Aorta (tissue), 5 donors: ENCODE data around the gene TFPI. TPM values are rescaled to one million over a fixed set of nuclear protein-coding genes. Genes with fewer than 3 reads are reported as not detected.
A peak's percentile ranks its signal among the peaks of the same experiment; 100 is the strongest.
"Not testable (repeated sequence)": the region's sequence is repeated elsewhere in the genome, so short reads cannot be mapped to it uniquely, and the experiment has no call there.

Source experiments
- ATAC-seq: fragments of 200-7000 bp; cut with Tn5 transposase; one replicate; pipeline ENCODE4 v1.9.1; 2022; ENCODE audit warnings: moderate library complexity; ENCODE audit not compliant: low FRiP score
- DNase-seq, 2 donors: peaks; one replicate each; pipeline ENCODE4 v3.0.0-alpha.2; 2020
- H3K27ac ChIP-seq, 2 donors: one replicate each; pipeline ENCODE4 v1.5.1; 2013; ENCODE audit warnings: low read length in 2 of 2, mild to moderate bottlenecking in 2 of 2, moderate library complexity in 2 of 2, control low read depth in 1 of 2, inconsistent platforms in 1 of 2, low read depth in 1 of 2
- H3K27me3 ChIP-seq, 2 donors: one replicate each; pipeline ENCODE4 v1.6.1; 2013; ENCODE audit warnings: control low read depth in 1 of 2, low read length in 1 of 2, mild to moderate bottlenecking in 1 of 2, moderate library complexity in 1 of 2; ENCODE audit not compliant: insufficient read depth in 2 of 2, control insufficient read depth in 1 of 2
- H3K36me3 ChIP-seq, 2 donors: one replicate each; pipeline ENCODE4 v1.6.1; 2013; ENCODE audit warnings: control low read depth in 1 of 2, low read length in 1 of 2, mild to moderate bottlenecking in 1 of 2; ENCODE audit not compliant: insufficient read depth in 2 of 2, control insufficient read depth in 1 of 2
- H3K4me1 ChIP-seq, 2 donors: one replicate each; pipeline ENCODE4 v1.6.1; 2013; ENCODE audit warnings: low read length in 2 of 2, control low read depth in 1 of 2, mild to moderate bottlenecking in 1 of 2, moderate library complexity in 1 of 2; ENCODE audit not compliant: insufficient read depth in 2 of 2, control insufficient read depth in 1 of 2
- H3K4me3 ChIP-seq, 2 donors: one replicate each; pipeline ENCODE4 v1.5.1; 2013; ENCODE audit warnings: low read length in 2 of 2, control low read depth in 1 of 2, mild to moderate bottlenecking in 1 of 2
- H3K9me3 ChIP-seq: one replicate; pipeline ENCODE4 v1.6.1; 2013; ENCODE audit warnings: mild to moderate bottlenecking, low read length; ENCODE audit not compliant: control insufficient read depth
- WGBS, 2 donors: extraction: QIAGEN DNeasy Blood & Tissue Kit; methylation state at CpG; one replicate each; pipeline ENCODE4 v1.1.7; 2013; 5-methylcytosine and 5-hydroxymethylcytosine counted together
- intact Hi-C, 2 donors: fragments of 100-400 bp; cut with DNase I; formaldehyde crosslinking; loops; one replicate each; pipeline versions ENCODE4 v1.14.2 to v1.15.0; 2022
- polyA plus RNA-seq, 2 donors: library from polyadenylated mRNA; stranded (reverse); fragments of 200-250 nt; gene quantifications; one replicate each; pipeline ENCODE4 v1.2.3, GENCODE V29; 2013
- total RNA-seq, 2 donors: library from RNA; stranded (reverse); fragmentation: NEBNext Ultra II Directional; extraction: Animal tissue kit (Norgen Biotek cat#: 25700); gene quantifications; one replicate each; pipeline ENCODE4 v1.2.1, GENCODE V29; 2021
- donor health status: healthy with polysubstance abuse.
- donor health status: Bipolar disorder and iron deficiency.
- donor health status: DM: no; HTN: no; CAD: no.
- donor health status: DM: no; HTN: no; CAD: no.
- donor health status: DM: yes; HTN: yes; CAD: no.

Gene TFPI
- total and polyA plus RNA-seq, 4 donors = 20.5 to 135 (median 99.2) TPM

DNA sequence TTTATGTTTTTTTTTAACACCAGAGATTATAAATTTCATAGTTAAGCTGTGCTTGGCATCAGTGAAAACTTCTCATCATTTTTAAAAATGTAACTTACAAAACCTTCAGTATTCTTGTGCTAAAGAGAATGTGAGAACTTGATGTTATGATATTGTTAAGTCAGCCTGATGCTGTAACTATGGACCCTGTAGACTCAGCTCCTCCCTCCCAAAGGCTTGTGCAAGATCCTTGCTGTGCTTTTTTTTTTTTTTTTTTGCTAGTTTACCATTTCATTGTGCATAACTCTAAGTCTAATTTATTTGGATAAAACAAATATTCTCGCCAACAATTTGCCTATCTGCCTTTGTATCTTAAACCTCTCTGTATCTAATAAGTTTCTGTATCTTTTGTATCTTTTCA lies 12.9 kb upstream of the TFPI start:
- Histone ChIP-seq H3K4me1 (no peaks in the 10 kb centered on the region), H3K4me3 (no peak overlapping the region), H3K27ac (no peak overlapping the region), H3K36me3 (no peaks in the 10 kb centered on the region), H3K9me3 (no peaks in the 10 kb centered on the region), H3K27me3 (no peaks in the 10 kb centered on the region)
- DNase-seq (no peak), ATAC-seq (no peak)
- WGBS, 2 donors = 88 to 96% methylated on average over 1 of the region's 1 CpG
- intact Hi-C loops = no loop called here

DNA sequence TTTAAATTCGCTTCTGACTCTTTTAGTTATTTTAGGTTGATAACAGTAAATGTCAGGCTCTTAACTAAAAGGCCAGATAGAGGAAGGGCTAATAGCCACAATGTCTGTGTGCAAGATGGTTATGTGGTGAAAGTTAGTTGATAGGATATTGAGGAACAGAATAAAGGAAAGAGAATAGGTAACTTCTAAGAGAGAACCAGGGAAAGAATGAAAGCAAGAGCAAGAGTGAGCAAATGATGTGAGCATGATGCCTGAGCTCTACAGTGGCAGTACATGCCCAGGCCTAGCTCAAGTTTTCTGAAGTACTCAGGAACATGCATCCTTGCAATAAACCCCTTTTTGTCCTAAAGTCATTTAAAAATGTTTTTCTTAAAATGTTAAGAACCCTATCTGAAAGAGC lies 12.5 kb upstream of the TFPI start:
- Histone ChIP-seq H3K4me3 (no peak overlapping the region), H3K4me1 (no peaks in the 10 kb centered on the region), H3K27me3 (no peaks in the 10 kb centered on the region), H3K36me3 (no peaks in the 10 kb centered on the region), H3K27ac (no peak overlapping the region), H3K9me3 (no peaks in the 10 kb centered on the region)
- intact Hi-C loops = no loop called here
- 62 to 70% methylated on average over 1 of the region's 1 CpG for WGBS, 2 donors
- ATAC-seq (no peak), DNase-seq (no peak)

DNA sequence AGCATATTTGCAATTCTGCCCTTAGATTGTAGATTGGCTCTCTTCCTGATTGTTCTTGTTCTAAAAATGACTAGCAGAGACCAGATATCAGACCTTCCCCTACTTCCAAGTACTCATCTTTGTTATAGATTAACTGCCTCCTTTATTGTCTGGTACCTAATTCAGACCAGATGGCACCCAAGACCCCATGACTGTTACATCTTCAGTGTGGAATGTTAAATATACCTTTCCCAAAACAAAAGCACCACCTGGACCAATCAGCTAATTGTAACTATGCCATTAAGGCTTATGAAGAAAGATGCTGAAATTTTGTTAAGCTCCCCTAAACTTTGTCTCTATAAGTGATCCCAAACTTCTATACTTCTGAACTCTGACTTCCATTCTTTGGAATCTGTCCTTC lies 12.0 kb upstream of the TFPI start:
- ATAC-seq = no peak

DNA sequence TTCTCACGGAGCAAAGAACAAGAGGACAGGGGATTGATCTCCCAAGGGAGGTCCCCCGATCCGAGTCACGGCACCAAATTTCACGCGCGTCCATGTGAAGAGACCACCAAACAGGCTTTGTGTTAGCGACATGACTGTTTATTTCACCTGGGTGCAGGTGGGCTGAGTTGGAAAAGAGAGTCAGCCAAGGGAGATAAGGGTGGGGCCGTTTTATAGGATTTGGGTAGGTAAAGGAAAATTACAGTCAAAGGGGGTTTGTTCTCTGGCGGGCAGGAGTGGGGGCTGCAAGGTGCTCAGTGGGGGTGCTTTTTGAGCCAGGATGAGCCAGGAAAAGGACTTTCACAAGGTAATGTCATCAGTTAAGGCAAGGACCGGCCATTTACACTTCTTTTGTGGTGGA lies 11.4 kb upstream of the TFPI start:
- not testable (repeated sequence) for DNase-seq

More for the DNA sequence above, 12.0 kb upstream of the TFPI start:
- Histone ChIP-seq H3K27me3 (no peaks in the 10 kb centered on the region), H3K4me3 (no peak overlapping the region), H3K36me3 (no peaks in the 10 kb centered on the region), H3K27ac (no peak overlapping the region), H3K4me1 (no peaks in the 10 kb centered on the region), H3K9me3 (no peaks in the 10 kb centered on the region)
- intact Hi-C loops = no loop called here
- DNase-seq = no peak

DNA sequence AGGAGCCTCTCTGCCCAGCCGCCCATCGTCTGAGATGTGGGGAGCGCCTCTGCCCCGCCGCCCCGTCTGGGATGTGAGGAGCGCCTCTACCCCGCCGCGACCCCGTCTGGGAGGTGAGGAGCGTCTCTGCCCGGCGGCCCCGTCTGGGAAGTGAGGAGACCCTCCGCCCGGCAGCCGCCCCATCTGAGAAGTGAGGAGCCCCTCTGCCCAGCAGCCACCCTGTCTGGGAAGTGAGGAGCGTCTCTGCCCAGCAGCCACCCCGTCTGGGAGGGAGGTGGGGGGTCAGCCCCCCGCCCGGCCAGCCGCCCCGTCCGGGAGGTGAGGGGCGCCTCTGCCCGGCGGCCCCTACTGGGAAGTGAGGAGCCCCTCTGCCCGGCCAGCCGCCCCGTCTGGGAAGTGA lies 2.3 kb upstream of the TFPI start:
- H3K9me3 ChIP-seq, DNase-seq, H3K4me3 ChIP-seq, H3K27me3 ChIP-seq, H3K4me1 ChIP-seq, intact Hi-C loops, H3K36me3 ChIP-seq, H3K27ac ChIP-seq, ATAC-seq: not testable (repeated sequence)
- WGBS, 2 donors = 98% methylated on average over 6 to 31 of the region's 31 CpGs

More for the DNA sequence above, 11.4 kb upstream of the TFPI start:
- H3K4me3 ChIP-seq, H3K4me1 ChIP-seq, ATAC-seq, H3K27me3 ChIP-seq, H3K9me3 ChIP-seq, intact Hi-C loops, H3K27ac ChIP-seq, H3K36me3 ChIP-seq: not testable (repeated sequence)
- 94 to 98% methylated on average over 8 to 10 of the region's 11 CpGs for WGBS, 2 donors

DNA sequence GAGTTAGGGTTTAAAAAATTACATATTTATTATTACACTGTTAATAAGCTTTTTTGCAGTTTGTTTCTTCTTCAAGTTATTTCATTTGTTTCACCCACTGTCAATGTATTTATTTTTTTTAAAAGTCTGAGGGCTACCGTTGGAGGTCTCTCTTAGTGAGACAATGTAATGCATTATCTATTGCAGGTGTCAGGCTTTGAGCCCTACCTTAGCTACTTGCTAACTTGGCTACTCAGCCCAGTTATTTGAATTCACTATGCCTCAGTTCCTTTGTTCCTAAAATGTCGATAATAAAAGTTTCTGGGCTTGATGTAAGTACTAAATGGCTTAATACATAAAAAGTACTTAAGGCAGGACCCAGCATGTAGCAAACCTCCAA lies 458 bp upstream of the TFPI start:
- no peak overlapping the region for H3K27ac ChIP-seq
- no peak for ATAC-seq

DNA sequence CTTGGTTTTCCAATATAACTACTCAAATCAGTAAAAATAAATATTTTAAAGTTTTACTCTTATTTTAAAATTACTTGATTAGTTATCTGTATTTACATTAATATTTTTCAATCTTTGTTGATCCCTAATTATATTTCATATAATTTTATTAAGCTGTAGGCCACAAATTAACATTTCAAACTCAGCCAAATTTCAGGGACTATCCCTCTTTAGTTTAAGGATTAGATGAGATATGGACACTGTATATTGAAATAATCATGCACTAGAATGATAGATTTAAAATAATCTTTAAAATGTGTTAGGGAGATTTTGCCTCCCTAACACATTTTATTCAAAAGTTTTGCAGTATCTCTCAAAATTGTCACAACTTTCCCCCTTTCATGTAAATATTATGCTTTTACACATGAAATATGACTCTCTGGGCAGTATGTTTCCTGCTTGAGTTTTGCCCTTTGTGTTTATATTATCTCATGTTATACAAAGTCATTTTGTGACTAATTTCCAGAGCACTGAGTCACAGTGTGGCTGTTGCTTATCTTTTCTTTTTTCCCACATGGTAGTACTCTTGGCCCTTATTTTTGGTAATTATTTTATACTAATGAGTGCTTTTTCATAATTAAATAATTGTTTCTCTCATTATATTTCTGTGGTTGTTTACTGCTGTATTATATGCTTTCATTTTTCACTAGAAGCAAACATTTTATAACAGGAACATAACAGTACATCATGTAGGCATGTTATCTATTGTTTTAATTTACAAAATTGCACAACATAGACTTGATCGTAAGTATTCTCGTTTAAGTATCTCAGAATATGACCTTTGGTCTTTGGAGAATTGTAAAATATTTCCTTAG lies 1.2 kb downstream of the TFPI start:
- ATAC-seq (no peak), DNase-seq (no peak)
- H3K9me3 ChIP-seq = no peaks in the 10 kb centered on the region
- no peaks in the 10 kb centered on the region for H3K4me1 ChIP-seq
- no peak overlapping the region for H3K27ac ChIP-seq
- peak overlapping the region in 1 of 2 donors; percentile 64 for H3K4me3 ChIP-seq
- WGBS, 2 donors = 46 to 69% methylated on average over 2 of the region's 2 CpGs
- H3K27me3 ChIP-seq = no peaks in the 10 kb centered on the region
- H3K36me3 ChIP-seq = no peaks in the 10 kb centered on the region
- intact Hi-C loops = no loop called here

More for the DNA sequence above, 458 bp upstream of the TFPI start:
- H3K4me1 ChIP-seq = no peaks in the 10 kb centered on the region
- H3K36me3 ChIP-seq = no peaks in the 10 kb centered on the region
- intact Hi-C loops = no loop called here
- no peaks in the 10 kb centered on the region for H3K9me3 ChIP-seq
- no peak overlapping the region for H3K4me3 ChIP-seq
- no peak for DNase-seq
- WGBS, 2 donors = 64 to 78% methylated on average over 2 of the region's 2 CpGs
- no peaks in the 10 kb centered on the region for H3K27me3 ChIP-seq

DNA sequence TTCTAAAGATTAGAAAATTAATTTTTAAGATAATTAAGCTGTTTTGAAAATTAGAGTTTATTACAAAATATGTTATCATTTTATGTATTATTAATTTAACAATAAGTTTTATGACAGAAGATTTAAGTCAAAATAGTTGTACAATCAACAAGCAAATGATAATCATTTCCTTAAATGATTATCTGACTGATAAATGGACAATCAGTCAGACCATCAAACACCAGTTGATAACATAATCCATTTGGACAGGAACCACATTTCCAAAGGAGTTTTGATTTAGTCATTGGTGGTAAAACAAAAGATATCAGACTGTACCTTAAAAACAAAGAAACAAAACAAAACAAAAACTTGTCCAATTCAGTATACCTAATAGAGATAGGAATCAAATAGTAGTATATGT lies 1.9 kb downstream of the TFPI start:
- Histone ChIP-seq H3K4me3 (no peak overlapping the region), H3K4me1 (no peaks in the 10 kb centered on the region), H3K27ac (no peak overlapping the region), H3K36me3 (no peaks in the 10 kb centered on the region), H3K27me3 (no peaks in the 10 kb centered on the region), H3K9me3 (no peaks in the 10 kb centered on the region)
- no peak for ATAC-seq
- intact Hi-C loops = no loop called here
- DNase-seq = no peak

DNA sequence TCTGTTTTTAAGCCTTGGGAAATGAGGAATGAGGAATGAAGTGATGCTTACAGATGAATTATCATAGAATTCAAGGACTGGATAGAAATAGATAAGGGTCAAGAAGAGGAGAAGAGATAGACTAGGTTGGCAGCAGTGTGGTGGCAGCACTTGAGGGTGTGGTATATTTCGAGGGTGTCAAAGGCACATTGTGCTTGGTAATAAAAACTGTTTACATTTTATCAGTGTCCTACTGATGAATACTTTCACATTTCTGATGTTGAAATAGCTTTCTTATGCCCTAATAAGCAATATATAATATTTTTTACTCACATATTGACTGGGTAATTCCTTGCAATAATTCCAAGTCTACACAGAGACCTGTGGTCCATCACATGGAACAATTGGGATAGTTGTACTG lies 3.4 kb downstream of the TFPI start:
- Histone ChIP-seq H3K9me3 (no peaks in the 10 kb centered on the region), H3K36me3 (no peaks in the 10 kb centered on the region), H3K4me3 (no peak overlapping the region), H3K4me1 (no peaks in the 10 kb centered on the region), H3K27ac (no peak overlapping the region), H3K27me3 (no peaks in the 10 kb centered on the region)
- WGBS, 2 donors = 85 to 96% methylated on average over 1 of the region's 1 CpG
- no peak for DNase-seq
- intact Hi-C loops = no loop called here
- ATAC-seq = no peak
